ENCODE results near the gene NCAPD2.

Gene NCAPD2

DNA sequence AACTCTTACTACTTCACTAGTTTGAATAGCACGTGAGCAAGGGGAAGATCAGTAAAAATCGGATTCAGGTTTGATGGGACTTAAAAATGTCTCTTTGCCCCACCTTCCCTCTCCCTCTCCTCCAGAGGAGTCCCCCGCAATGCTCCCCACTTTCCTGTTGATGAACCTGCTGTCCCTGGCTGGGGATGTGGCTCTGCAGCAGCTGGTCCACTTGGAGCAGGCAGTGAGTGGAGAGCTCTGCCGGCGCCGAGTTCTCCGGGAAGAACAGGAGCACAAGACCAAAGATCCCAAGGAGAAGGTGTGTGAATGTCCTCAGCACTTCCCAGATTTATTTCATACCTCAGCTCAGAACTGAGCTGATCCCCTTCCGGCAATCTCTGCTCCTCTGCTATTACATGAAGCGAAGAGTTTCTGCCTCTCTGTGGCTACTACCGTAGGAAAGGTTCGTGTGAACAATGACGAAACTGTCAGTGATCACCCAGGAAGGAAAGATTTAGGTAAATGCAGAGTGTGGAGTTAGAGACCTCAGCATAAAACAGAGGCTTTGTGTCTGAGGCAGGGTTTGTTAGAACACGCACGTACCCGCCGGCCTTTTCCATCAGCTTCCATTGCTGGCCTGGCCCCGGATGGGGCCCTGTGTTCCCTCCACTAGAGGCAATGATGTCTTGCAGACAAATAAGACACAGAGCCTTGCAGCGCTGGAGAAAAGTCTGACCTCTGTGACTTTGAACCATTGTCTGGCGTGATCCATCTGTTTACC is 33.0 kb downstream of the NCAPD2 start:
- H3K4me3 ChIP-seq (ENCODE audit: low read depth, low read length): no peak overlapping the region
- H3K4me1 ChIP-seq (ENCODE audit: control insufficient read depth, insufficient read depth, low read length): peaks cover 2% of the 10 kb centered on the region; the same call in 1 of the 2 replicates
- CTCF ChIA-PET: interaction anchor here (0.5 to 1.4 kb wide), 2 partner anchors 11 to 95 kb away, joined by 4 to 6 read pairs; no protein-coding TSS in a partner anchor
- H3K27ac ChIP-seq (ENCODE audit: extremely low read depth, low read depth, low read length): no peak overlapping the region
- H3K9me3 ChIP-seq (ENCODE audit: control insufficient read depth, insufficient read depth, low read depth, low read length): no peaks in the 10 kb centered on the region
- POLR2A ChIA-PET: interaction anchor here (1.0 kb wide), 1 partner anchor 11 kb away, joined by 3 read pairs; no protein-coding TSS in a partner anchor
- H3K36me3 ChIP-seq (ENCODE audit: control insufficient read depth in 2 of 2, insufficient read depth in 1 of 2, low read length in 2 of 2): peaks cover 73 to 100% of the 10 kb centered on the region in 2 experiments
- no peak for TF ChIP-seq FEZF1 (tag by site-specific recombination; IDR thresholded peaks at IDR 0.05)
- TF ChIP-seq ZNF366 (tag by site-specific recombination; conservative IDR thresholded peaks at IDR 0.05): no peak
- TF ChIP-seq ZNF529 (tag by site-specific recombination; IDR thresholded peaks at IDR 0.05; ENCODE audit: insufficient replicate concordance): no peak

DNA sequence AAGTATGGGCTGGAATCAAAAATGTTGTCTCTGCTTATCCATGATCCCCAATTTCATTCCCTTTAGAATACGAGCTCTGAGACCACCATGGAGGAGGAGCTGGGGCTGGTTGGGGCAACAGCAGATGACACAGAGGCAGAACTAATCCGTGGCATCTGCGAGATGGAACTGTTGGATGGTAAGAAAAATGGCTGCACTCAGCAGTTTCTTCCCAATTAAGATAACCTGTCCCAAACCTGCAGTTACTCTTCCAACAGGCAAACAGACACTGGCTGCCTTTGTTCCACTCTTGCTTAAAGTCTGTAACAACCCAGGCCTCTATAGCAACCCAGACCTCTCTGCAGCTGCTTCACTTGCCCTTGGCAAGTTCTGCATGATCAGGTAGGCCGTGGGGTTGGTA is 33.8 kb downstream of the NCAPD2 start:
- peaks cover 10% of the 10 kb centered on the region for H3K4me1 ChIP-seq (ENCODE audit: control insufficient read depth, insufficient read depth, low read length)
- no peak overlapping the region for H3K4me3 ChIP-seq (ENCODE audit: low read depth, low read length)
- H3K36me3 ChIP-seq (ENCODE audit: control insufficient read depth in 2 of 2, insufficient read depth in 1 of 2, low read length in 2 of 2): peaks cover 66 to 98% of the 10 kb centered on the region in 2 experiments
- ChIA-PET POLR2A (no interaction called here), CTCF (interaction anchor here (0.6 to 1.4 kb wide), 2 partner anchors 11 to 619 kb away, joined by 6 to 7 read pairs; no protein-coding TSS in a partner anchor)
- H3K27ac ChIP-seq (ENCODE audit: extremely low read depth, low read depth, low read length): no peak overlapping the region
- no peaks in the 10 kb centered on the region for H3K9me3 ChIP-seq (ENCODE audit: control insufficient read depth, insufficient read depth, low read depth, low read length)
- TF ChIP-seq ZNF433 (tag by site-specific recombination; IDR thresholded peaks at IDR 0.05; ENCODE audit: low read depth): no peak
- TF ChIP-seq TCF7L2 (IDR thresholded peaks at IDR 0.05; ENCODE audit: borderline replicate concordance, low read depth, low read length): no peak
- no peak for TF ChIP-seq SP7 (tag by site-specific recombination; IDR thresholded peaks at IDR 0.05)
- TF ChIP-seq ZNF529 (tag by site-specific recombination; IDR thresholded peaks at IDR 0.05; ENCODE audit: insufficient replicate concordance): no peak
- TF ChIP-seq ZNF354C (tag by site-specific recombination; IDR thresholded peaks at IDR 0.05; ENCODE audit: borderline replicate concordance, low read depth): no peak
- TF ChIP-seq ZNF544 (tag by site-specific recombination; IDR thresholded peaks at IDR 0.05): no peak
- TF ChIP-seq, protein P1, sequence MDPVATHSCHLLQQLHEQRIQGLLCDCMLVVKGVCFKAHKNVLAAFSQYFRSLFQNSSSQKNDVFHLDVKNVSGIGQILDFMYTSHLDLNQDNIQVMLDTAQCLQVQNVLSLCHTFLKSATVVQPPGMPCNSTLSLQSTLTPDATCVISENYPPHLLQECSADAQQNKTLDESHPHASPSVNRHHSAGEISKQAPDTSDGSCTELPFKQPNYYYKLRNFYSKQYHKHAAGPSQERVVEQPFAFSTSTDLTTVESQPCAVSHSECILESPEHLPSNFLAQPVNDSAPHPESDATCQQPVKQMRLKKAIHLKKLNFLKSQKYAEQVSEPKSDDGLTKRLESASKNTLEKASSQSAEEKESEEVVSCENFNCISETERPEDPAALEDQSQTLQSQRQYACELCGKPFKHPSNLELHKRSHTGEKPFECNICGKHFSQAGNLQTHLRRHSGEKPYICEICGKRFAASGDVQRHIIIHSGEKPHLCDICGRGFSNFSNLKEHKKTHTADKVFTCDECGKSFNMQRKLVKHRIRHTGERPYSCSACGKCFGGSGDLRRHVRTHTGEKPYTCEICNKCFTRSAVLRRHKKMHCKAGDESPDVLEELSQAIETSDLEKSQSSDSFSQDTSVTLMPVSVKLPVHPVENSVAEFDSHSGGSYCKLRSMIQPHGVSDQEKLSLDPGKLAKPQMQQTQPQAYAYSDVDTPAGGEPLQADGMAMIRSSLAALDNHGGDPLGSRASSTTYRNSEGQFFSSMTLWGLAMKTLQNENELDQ (tag by site-specific recombination; IDR thresholded peaks at IDR 0.05; ENCODE audit: low read depth): no peak
- TF ChIP-seq, protein P2, sequence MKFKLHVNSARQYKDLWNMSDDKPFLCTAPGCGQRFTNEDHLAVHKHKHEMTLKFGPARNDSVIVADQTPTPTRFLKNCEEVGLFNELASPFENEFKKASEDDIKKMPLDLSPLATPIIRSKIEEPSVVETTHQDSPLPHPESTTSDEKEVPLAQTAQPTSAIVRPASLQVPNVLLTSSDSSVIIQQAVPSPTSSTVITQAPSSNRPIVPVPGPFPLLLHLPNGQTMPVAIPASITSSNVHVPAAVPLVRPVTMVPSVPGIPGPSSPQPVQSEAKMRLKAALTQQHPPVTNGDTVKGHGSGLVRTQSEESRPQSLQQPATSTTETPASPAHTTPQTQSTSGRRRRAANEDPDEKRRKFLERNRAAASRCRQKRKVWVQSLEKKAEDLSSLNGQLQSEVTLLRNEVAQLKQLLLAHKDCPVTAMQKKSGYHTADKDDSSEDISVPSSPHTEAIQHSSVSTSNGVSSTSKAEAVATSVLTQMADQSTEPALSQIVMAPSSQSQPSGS (tag by site-specific recombination; IDR thresholded peaks at IDR 0.05; ENCODE audit: low read depth): no peak
- TF ChIP-seq ZNF248 (tag by site-specific recombination; IDR thresholded peaks at IDR 0.05): no peak
- TF ChIP-seq ZFP69B (tag by site-specific recombination; IDR thresholded peaks at IDR 0.05): no peak
- TF ChIP-seq, protein P3, sequence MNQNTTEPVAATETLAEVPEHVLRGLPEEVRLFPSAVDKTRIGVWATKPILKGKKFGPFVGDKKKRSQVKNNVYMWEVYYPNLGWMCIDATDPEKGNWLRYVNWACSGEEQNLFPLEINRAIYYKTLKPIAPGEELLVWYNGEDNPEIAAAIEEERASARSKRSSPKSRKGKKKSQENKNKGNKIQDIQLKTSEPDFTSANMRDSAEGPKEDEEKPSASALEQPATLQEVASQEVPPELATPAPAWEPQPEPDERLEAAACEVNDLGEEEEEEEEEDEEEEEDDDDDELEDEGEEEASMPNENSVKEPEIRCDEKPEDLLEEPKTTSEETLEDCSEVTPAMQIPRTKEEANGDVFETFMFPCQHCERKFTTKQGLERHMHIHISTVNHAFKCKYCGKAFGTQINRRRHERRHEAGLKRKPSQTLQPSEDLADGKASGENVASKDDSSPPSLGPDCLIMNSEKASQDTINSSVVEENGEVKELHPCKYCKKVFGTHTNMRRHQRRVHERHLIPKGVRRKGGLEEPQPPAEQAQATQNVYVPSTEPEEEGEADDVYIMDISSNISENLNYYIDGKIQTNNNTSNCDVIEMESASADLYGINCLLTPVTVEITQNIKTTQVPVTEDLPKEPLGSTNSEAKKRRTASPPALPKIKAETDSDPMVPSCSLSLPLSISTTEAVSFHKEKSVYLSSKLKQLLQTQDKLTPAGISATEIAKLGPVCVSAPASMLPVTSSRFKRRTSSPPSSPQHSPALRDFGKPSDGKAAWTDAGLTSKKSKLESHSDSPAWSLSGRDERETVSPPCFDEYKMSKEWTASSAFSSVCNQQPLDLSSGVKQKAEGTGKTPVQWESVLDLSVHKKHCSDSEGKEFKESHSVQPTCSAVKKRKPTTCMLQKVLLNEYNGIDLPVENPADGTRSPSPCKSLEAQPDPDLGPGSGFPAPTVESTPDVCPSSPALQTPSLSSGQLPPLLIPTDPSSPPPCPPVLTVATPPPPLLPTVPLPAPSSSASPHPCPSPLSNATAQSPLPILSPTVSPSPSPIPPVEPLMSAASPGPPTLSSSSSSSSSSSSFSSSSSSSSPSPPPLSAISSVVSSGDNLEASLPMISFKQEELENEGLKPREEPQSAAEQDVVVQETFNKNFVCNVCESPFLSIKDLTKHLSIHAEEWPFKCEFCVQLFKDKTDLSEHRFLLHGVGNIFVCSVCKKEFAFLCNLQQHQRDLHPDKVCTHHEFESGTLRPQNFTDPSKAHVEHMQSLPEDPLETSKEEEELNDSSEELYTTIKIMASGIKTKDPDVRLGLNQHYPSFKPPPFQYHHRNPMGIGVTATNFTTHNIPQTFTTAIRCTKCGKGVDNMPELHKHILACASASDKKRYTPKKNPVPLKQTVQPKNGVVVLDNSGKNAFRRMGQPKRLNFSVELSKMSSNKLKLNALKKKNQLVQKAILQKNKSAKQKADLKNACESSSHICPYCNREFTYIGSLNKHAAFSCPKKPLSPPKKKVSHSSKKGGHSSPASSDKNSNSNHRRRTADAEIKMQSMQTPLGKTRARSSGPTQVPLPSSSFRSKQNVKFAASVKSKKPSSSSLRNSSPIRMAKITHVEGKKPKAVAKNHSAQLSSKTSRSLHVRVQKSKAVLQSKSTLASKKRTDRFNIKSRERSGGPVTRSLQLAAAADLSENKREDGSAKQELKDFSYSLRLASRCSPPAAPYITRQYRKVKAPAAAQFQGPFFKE (tag by site-specific recombination; IDR thresholded peaks at IDR 0.05; ENCODE audit: borderline replicate concordance): no peak
- no peak for TF ChIP-seq YY1 (tag by site-specific recombination; IDR thresholded peaks at IDR 0.05)
- TF ChIP-seq ZSCAN16 (tag by site-specific recombination; IDR thresholded peaks at IDR 0.05): no peak
- no peak for TF ChIP-seq ZBTB48 (tag by site-specific recombination; IDR thresholded peaks at IDR 0.05)
- TF ChIP-seq ZNF777 (tag by site-specific recombination; IDR thresholded peaks at IDR 0.05; ENCODE audit: borderline replicate concordance): no peak
- no peak for TF ChIP-seq SP3 (tag by site-specific recombination; IDR thresholded peaks at IDR 0.05)
- TF ChIP-seq, protein P4, sequence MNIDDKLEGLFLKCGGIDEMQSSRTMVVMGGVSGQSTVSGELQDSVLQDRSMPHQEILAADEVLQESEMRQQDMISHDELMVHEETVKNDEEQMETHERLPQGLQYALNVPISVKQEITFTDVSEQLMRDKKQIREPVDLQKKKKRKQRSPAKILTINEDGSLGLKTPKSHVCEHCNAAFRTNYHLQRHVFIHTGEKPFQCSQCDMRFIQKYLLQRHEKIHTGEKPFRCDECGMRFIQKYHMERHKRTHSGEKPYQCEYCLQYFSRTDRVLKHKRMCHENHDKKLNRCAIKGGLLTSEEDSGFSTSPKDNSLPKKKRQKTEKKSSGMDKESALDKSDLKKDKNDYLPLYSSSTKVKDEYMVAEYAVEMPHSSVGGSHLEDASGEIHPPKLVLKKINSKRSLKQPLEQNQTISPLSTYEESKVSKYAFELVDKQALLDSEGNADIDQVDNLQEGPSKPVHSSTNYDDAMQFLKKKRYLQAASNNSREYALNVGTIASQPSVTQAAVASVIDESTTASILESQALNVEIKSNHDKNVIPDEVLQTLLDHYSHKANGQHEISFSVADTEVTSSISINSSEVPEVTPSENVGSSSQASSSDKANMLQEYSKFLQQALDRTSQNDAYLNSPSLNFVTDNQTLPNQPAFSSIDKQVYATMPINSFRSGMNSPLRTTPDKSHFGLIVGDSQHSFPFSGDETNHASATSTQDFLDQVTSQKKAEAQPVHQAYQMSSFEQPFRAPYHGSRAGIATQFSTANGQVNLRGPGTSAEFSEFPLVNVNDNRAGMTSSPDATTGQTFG (tag by site-specific recombination; IDR thresholded peaks at IDR 0.05; ENCODE audit: borderline replicate concordance): no peak
